Gastroesophageal sphincter (tissue), 3 donors: ENCODE data around the gene SETBP1.

Source experiments
- CTCF ChIP-seq, 4 experiments: fragments of 200-600 bp in 2 of 4; fragments of 450-650 bp in 2 of 4; sonication (generic) in 1 of 4; IDR thresholded peaks; one replicate each; pipeline ENCODE4 v1.5.1; 2017 to 2019; ENCODE audit warnings: antibody characterized with exemption in 4 of 4, mild to moderate bottlenecking in 2 of 4, moderate library complexity in 2 of 4
- POLR2AphosphoS5 ChIP-seq: sonication (generic); formaldehyde crosslinking; IDR thresholded peaks from one replicate; pipeline ENCODE4 v1.6.1; 2017; ENCODE audit warnings: antibody characterized with exemption

- TF ChIP-seq CTCF (IDR thresholded peaks at IDR 0.05) (no peak), POLR2AphosphoS5 (no peak)
These were observed 275.1 kb downstream of the SETBP1 start for GRCh38 chr18:44955825-44956224.
